Esophagus muscularis mucosa (tissue), 4 donors: ENCODE measurements around the gene RTN4. TPM values are rescaled to one million over a fixed set of nuclear protein-coding genes. Genes with fewer than 3 reads are reported as not detected.

Source experiments
- DNase-seq: peaks from one replicate; pipeline ENCODE4 v3.0.0-alpha.2; 2017; ENCODE audit errors: extremely low spot score
- H3K27ac ChIP-seq, 4 donors: fragments of 200-600 bp; sonication (generic); replicated peaks in 1 of 4; 1 replicate in 3 of 4; 2 replicates in 1 of 4; pipeline ENCODE4 v1.5.1; 2016 to 2019; ENCODE audit warnings: mild to moderate bottlenecking in 1 of 4
- H3K27me3 ChIP-seq, 4 donors: fragments of 200-600 bp; sonication (generic); one replicate each; pipeline versions ENCODE4 v1.5.1 to v1.6.0; 2016 to 2019
- H3K36me3 ChIP-seq, 4 donors: fragments of 200-600 bp; sonication (generic); one replicate each; pipeline ENCODE4 v1.5.1; 2016 to 2019
- H3K4me1 ChIP-seq, 4 donors: fragments of 200-600 bp; sonication (generic); one replicate each; pipeline ENCODE4 v1.5.1; 2016 to 2019
- H3K4me3 ChIP-seq, 4 donors: fragments of 200-600 bp; sonication (generic); 1 replicate in 2 of 4; 2 replicates in 2 of 4; pipeline ENCODE4 v1.5.1; 2016 to 2019; ENCODE audit warnings: mild to moderate bottlenecking in 4 of 4, moderate library complexity in 1 of 4
- H3K9me3 ChIP-seq, 4 donors: fragments of 200-600 bp; sonication (generic); 1 replicate in 3 of 4; 2 replicates in 1 of 4; pipeline ENCODE4 v1.5.1; 2016 to 2019
- EP300 ChIP-seq: sonication (generic); formaldehyde crosslinking; IDR thresholded peaks from one replicate; pipeline ENCODE4 v1.6.1; 2017; ENCODE audit warnings: antibody characterized with exemption
- POLR2A ChIP-seq: fragments of 450-650 bp; IDR thresholded peaks from one replicate; pipeline ENCODE4 v1.6.1; 2017; ENCODE audit warnings: antibody characterized with exemption, moderate library complexity, mild to moderate bottlenecking, low read depth
- POLR2AphosphoS5 ChIP-seq, 2 donors: sonication (generic); formaldehyde crosslinking; IDR thresholded peaks; one replicate each; pipeline ENCODE4 v1.6.1; 2017; ENCODE audit warnings: antibody characterized with exemption in 2 of 2
- WGBS: methylation state at CpG from one replicate; pipeline ENCODE4 v1.1.5; 2018; 5-methylcytosine and 5-hydroxymethylcytosine counted together
- intact Hi-C: fragments of 100-400 bp; cut with DNase I; formaldehyde crosslinking; loops from one replicate; pipeline ENCODE4 v1.15.1; 2023
- total RNA-seq, 4 donors: library from RNA; depleted of rRNA; stranded (reverse); fragments of >200 nt; gene quantifications; one replicate each; pipeline versions ENCODE4 v1.1.0 to v1.2.1, GENCODE V29; 2016
- TF ChIP-seq, protein P1 (sequence below), 3 experiments: fragments of 200-600 bp in 2 of 3; fragments of 450-650 bp in 1 of 3; sonication (generic) in 2 of 3; IDR thresholded peaks; one replicate each; pipeline ENCODE4 v1.5.1; 2017 to 2019; ENCODE audit warnings: antibody characterized with exemption in 3 of 3, mild to moderate bottlenecking in 2 of 3, moderate library complexity in 1 of 3

The RTN4 gene
- total RNA-seq, 4 donors from 2014 or later, result 214 to 272 (median 251) TPM

DNA sequence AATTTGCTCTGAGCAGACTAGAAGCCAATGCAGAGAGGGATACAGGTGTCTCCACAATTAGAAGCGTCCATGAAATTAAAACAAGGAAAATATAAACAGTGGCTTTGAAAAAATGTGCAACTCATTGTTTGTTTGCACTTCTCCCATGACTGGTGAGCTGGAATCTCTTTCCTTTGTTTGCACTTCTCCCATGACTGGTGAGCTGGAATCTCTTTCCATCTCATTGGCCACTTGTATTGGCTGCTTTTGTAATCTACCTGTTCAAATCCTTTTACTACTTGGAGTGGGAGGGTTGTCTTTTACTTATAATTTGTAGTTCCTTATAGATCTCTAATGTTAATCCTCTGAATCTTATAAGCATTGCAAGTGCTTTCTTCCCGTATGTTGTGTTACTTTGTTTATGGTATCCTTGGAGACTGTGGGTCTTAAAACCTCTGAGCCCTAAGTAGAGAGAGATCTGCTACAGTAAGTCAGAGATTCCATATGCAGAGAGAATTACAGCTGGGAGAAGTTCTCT is 94.1 kb downstream of the RTN4 start:
- H3K27me3 ChIP-seq, result no peaks in the 10 kb centered on the region
- TF ChIP-seq POLR2A, result no peak
- no peak for TF ChIP-seq POLR2AphosphoS5 (IDR thresholded peaks at IDR 0.05)
- TF ChIP-seq EP300, result no peak
- TF ChIP-seq, protein P1, sequence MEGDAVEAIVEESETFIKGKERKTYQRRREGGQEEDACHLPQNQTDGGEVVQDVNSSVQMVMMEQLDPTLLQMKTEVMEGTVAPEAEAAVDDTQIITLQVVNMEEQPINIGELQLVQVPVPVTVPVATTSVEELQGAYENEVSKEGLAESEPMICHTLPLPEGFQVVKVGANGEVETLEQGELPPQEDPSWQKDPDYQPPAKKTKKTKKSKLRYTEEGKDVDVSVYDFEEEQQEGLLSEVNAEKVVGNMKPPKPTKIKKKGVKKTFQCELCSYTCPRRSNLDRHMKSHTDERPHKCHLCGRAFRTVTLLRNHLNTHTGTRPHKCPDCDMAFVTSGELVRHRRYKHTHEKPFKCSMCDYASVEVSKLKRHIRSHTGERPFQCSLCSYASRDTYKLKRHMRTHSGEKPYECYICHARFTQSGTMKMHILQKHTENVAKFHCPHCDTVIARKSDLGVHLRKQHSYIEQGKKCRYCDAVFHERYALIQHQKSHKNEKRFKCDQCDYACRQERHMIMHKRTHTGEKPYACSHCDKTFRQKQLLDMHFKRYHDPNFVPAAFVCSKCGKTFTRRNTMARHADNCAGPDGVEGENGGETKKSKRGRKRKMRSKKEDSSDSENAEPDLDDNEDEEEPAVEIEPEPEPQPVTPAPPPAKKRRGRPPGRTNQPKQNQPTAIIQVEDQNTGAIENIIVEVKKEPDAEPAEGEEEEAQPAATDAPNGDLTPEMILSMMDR (IDR thresholded peaks at IDR 0.05), result no peak
- DNase-seq, result no peak
- intact Hi-C loops, result no loop called here
- H3K4me1 ChIP-seq, result peaks cover 0 to 12% (median 2%) of the 10 kb centered on the region in 4 donors
- no peaks in the 10 kb centered on the region for H3K9me3 ChIP-seq
- 47% methylated on average over 2 of the region's 2 CpGs for WGBS
- no peaks in the 10 kb centered on the region for H3K36me3 ChIP-seq
- H3K4me3 ChIP-seq, result no peak overlapping the region
- no peak overlapping the region for H3K27ac ChIP-seq

DNA sequence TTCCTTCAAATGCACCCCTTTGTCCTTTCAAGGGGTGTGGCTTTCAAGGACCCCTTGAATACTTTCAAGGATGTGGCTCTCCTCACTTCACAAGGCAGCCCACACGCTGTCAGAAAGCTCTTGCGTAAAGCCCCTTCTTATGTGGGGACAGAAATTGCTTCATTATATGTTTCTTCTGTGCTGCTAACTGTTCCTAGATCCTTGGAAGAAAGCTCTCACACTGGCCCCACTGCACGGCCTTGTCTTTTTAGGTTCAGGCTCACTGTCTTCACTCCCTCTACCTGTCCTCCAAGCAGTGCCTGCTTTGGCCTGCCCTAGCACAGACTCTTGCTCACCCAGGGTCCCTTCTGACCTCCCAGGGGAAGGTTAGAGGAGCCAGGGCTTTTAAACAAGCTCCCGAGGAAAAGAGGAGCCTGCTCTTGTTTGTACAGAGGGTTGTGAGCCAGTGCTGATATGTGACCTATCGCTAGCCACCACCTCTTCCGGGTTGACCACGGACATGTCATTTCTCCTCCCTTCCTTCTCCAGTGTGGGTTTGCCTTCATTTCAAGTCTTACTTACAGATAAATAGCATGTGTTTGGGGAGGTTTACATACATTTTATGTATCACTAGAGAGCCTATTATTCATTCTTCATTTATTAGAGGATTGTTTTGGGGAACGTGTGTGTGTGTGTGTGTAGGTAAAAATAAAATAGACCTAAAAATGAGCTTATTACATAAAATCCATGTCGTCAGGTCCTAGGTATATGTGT is 94.7 kb downstream of the RTN4 start:
- Histone ChIP-seq H3K4me1 (peaks cover 0 to 12% (median 2%) of the 10 kb centered on the region in 4 donors), H3K9me3 (no peaks in the 10 kb centered on the region), H3K36me3 (no peaks in the 10 kb centered on the region), H3K27me3 (no peaks in the 10 kb centered on the region), H3K27ac (no peak overlapping the region), H3K4me3 (no peak overlapping the region)
- no peak for TF ChIP-seq POLR2AphosphoS5 (IDR thresholded peaks at IDR 0.05)
- intact Hi-C loops, result no loop called here
- no peak for DNase-seq
- 65% methylated on average over 9 of the region's 9 CpGs for WGBS

DNA sequence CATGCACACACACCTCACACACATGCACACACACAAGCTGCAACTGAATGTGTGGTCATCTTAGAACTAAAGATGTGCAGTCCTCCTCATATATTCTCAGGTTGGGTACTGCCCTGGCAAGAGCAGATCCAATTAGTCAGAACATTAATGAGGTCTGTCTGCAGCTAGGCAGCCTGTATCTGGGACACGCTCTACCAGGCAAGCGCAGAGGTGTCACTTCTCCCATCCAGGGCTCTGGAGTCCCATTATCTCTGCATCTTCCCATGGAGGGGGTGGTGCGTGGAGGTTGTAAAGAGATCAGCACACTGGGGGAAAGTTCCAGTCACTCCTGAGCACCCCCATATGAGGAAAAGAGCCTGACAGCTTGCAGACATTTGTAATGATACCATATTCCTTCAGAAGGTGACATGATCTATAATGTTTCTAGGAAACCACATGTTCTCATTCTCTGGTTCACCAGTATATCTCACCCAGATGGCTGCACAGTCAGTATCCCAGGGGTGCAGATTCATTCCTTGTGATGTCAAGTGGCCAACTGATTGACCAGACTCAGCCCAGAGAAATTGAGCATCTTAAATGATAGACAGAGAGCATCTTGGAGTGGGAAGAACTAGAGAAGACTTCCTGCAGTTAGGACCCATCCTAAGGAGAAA is 95.4 kb downstream of the RTN4 start:
- WGBS, result 92% methylated on average over 3 of the region's 3 CpGs
- H3K4me1 ChIP-seq, result peaks cover 0 to 12% (median 2%) of the 10 kb centered on the region in 4 donors
- no peak for DNase-seq
- TF ChIP-seq POLR2AphosphoS5 (IDR thresholded peaks at IDR 0.05) (no peak), EP300 (no peak), POLR2A (no peak)
- TF ChIP-seq, protein P1 (IDR thresholded peaks at IDR 0.05), result no peak
- H3K36me3 ChIP-seq, result no peaks in the 10 kb centered on the region
- H3K4me3 ChIP-seq, result no peak overlapping the region
- no peaks in the 10 kb centered on the region for H3K27me3 ChIP-seq
- H3K9me3 ChIP-seq, result no peaks in the 10 kb centered on the region
- intact Hi-C loops, result no loop called here
- no peak overlapping the region for H3K27ac ChIP-seq

DNA sequence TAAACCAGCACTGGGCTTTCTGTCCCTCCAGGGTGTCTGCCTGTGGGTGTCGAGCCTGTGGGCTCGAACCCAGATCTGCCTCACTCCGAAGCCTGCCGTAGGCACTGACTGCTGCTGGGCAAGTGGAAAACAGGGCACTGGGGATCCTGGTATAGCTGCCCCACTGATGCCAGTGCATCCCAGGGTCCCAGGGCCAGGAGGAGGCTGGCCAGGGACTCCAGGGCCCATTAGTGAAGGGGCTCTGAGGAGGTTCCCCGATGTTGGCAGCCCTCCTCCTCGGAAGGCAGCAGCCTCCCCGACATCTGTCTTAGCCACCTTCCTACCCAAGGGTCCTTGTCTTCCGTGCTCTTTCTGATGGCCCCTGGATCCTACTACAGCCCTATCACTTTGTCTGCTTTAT is 96.1 kb downstream of the RTN4 start:
- Histone ChIP-seq H3K36me3 (no peaks in the 10 kb centered on the region), H3K4me1 (peaks cover 0 to 12% (median 2%) of the 10 kb centered on the region in 4 donors), H3K4me3 (no peak overlapping the region), H3K27me3 (no peaks in the 10 kb centered on the region), H3K27ac (no peak overlapping the region), H3K9me3 (no peaks in the 10 kb centered on the region)
- 92% methylated on average over 4 of the region's 8 CpGs for WGBS
- TF ChIP-seq POLR2AphosphoS5 (IDR thresholded peaks at IDR 0.05), result no peak
- TF ChIP-seq, protein P1 (IDR thresholded peaks at IDR 0.05), result no peak
- TF ChIP-seq POLR2A, result no peak
- intact Hi-C loops, result no loop called here
- no peak for DNase-seq

DNA sequence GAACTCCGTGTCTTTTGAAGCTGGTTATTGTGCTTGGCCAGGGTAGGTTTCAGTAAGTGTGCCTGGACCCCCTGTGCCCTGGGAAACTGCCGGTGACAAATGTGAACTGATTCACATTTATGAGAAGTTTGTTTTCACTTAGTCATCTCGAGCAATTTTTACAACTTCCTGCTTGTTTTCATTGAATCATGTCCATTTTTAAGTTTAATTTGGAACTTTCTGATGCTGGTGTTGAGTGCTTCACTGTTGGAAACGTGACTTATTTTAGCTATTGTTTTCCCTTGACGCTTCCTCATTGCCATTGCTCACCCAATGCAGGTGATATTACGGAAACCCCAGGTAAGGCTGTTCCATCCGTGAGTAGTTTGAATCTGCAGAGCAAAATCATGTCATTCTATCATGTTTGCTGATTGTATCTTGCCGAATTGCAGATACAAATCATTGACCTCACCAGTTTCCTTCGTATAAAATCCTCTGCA is 97.2 kb downstream of the RTN4 start:
- DNase-seq, result no peak
- H3K9me3 ChIP-seq, result no peaks in the 10 kb centered on the region
- intact Hi-C loops, result no loop called here
- no peak for TF ChIP-seq POLR2A
- no peak for TF ChIP-seq EP300
- no peak for TF ChIP-seq POLR2AphosphoS5 (IDR thresholded peaks at IDR 0.05)
- TF ChIP-seq, protein P1 (IDR thresholded peaks at IDR 0.05), result no peak
- H3K4me1 ChIP-seq, result peaks cover 0 to 12% (median 2%) of the 10 kb centered on the region in 4 donors
- H3K27me3 ChIP-seq, result no peaks in the 10 kb centered on the region
- no peaks in the 10 kb centered on the region for H3K36me3 ChIP-seq
- WGBS, result 75% methylated on average over 9 of the region's 9 CpGs
- H3K4me3 ChIP-seq, result no peak overlapping the region
- H3K27ac ChIP-seq, result no peak overlapping the region
